ENCODE measurements around the gene METTL9.

DNA sequence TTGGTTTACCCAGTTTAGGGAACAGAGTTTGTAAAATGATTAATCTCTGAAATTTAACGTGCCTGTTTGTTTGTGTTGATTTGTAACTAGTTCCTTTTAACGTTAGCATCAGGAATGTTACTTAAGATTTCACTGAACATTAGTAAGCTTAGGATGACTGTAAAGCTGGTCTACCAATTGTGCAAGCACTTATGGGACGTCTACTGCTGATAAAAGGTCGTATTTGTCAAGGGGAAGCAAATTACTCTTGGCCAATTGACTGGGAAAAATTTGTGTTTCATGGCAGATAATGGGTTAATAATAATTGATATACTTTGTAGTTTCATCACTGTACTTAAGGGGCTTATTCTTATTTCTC lies 11.8 kb downstream of the METTL9 start:
- TF ChIP-seq, protein P1, sequence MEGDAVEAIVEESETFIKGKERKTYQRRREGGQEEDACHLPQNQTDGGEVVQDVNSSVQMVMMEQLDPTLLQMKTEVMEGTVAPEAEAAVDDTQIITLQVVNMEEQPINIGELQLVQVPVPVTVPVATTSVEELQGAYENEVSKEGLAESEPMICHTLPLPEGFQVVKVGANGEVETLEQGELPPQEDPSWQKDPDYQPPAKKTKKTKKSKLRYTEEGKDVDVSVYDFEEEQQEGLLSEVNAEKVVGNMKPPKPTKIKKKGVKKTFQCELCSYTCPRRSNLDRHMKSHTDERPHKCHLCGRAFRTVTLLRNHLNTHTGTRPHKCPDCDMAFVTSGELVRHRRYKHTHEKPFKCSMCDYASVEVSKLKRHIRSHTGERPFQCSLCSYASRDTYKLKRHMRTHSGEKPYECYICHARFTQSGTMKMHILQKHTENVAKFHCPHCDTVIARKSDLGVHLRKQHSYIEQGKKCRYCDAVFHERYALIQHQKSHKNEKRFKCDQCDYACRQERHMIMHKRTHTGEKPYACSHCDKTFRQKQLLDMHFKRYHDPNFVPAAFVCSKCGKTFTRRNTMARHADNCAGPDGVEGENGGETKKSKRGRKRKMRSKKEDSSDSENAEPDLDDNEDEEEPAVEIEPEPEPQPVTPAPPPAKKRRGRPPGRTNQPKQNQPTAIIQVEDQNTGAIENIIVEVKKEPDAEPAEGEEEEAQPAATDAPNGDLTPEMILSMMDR (IDR thresholded peaks at IDR 0.05; ENCODE audit: low read depth, low read length), result no peak
- TF ChIP-seq EZH2phosphoT487 (IDR thresholded peaks at IDR 0.05; ENCODE audit: low read depth), result no peak
